Mesendoderm (in vitro differentiated cells): ENCODE measurements around the gene SLC12A7.

ENCODE experiments used
- DNase-seq: peaks from one replicate; pipeline ENCODE4 v3.0.0; 2013
- H2AK5ac ChIP-seq: 2 replicates; pipeline ENCODE4 v1.6.1; 2013; ENCODE audit warnings: low read length, inconsistent platforms
- H2BK120ac ChIP-seq: 2 replicates; pipeline ENCODE4 v1.6.1; 2013; ENCODE audit warnings: low read depth, mild to moderate bottlenecking, low read length, moderate library complexity, mixed read lengths
- H2BK15ac ChIP-seq: replicated peaks from 2 replicates; pipeline ENCODE4 v1.6.1; 2013; ENCODE audit warnings: low read depth, mild to moderate bottlenecking, moderate library complexity
- H2BK5ac ChIP-seq: 2 replicates; pipeline ENCODE4 v1.6.1; 2013; ENCODE audit warnings: low read length, inconsistent platforms
- H3K18ac ChIP-seq: 2 replicates; pipeline ENCODE4 v1.6.1; 2013; ENCODE audit warnings: mild to moderate bottlenecking, low read length, mixed read lengths
- H3K23ac ChIP-seq: one replicate; pipeline ENCODE4 v1.6.1; 2013; ENCODE audit warnings: low read length
- H3K27ac ChIP-seq: 2 replicates; pipeline ENCODE4 v1.5.1; 2013; ENCODE audit warnings: low read depth, mild to moderate bottlenecking, inconsistent platforms, low read length, moderate library complexity
- H3K27me3 ChIP-seq: 2 replicates; pipeline ENCODE4 v1.6.1; 2013; ENCODE audit warnings: low read length, control low read depth, mild to moderate bottlenecking, inconsistent platforms; ENCODE audit not compliant: insufficient read depth, poor library complexity
- H3K36me3 ChIP-seq: 2 replicates; pipeline ENCODE4 v1.6.1; 2013; ENCODE audit warnings: low read length, inconsistent platforms; ENCODE audit not compliant: control insufficient read depth, insufficient read depth
- H3K4ac ChIP-seq: one replicate; pipeline ENCODE4 v1.6.1; 2013; ENCODE audit warnings: low read depth, mild to moderate bottlenecking, low read length, moderate library complexity
- H3K4me1 ChIP-seq: 2 replicates; pipeline ENCODE4 v1.6.1; 2013; ENCODE audit warnings: low read depth, low read length, inconsistent platforms; ENCODE audit not compliant: control insufficient read depth
- H3K4me2 ChIP-seq: 2 replicates; pipeline ENCODE4 v1.6.1; 2013; ENCODE audit warnings: low read length
- H3K4me3 ChIP-seq: 2 replicates; pipeline ENCODE4 v1.5.1; 2013; ENCODE audit warnings: mild to moderate bottlenecking, low read length
- H3K56ac ChIP-seq: one replicate; pipeline ENCODE4 v1.6.1; 2013; ENCODE audit warnings: low read length
- H3K79me1 ChIP-seq: 2 replicates; pipeline ENCODE4 v1.6.1; 2013; ENCODE audit warnings: low read length, inconsistent platforms
- H3K79me2 ChIP-seq: 2 replicates; pipeline ENCODE4 v1.6.1; 2013; ENCODE audit warnings: mild to moderate bottlenecking, low read length; ENCODE audit not compliant: control insufficient read depth, insufficient read depth
- H3K9ac ChIP-seq: 2 replicates; pipeline ENCODE4 v1.6.1; 2013; ENCODE audit warnings: low read length, inconsistent platforms
- H4K5ac ChIP-seq: one replicate; pipeline ENCODE4 v1.6.1; 2013; ENCODE audit warnings: low read length
- H4K8ac ChIP-seq: one replicate; pipeline ENCODE4 v1.6.1; 2013; ENCODE audit warnings: low read depth, mild to moderate bottlenecking, control low read depth, low read length, moderate library complexity
- WGBS: extraction: QIAGEN DNeasy Blood & Tissue Kit; methylation state at CpG from one replicate; pipeline ENCODE4 v1.1.7; 2013; ENCODE audit warnings: low lambda C conversion rate, missing lambda C conversion rate; ENCODE audit not compliant: insufficient coverage; ENCODE audit errors: extremely low coverage; 5-methylcytosine and 5-hydroxymethylcytosine counted together

Gene SLC12A7

GRCh38 chr5:1037123-1037670 lies 74.7 kb downstream of the SLC12A7 start:
- DNase-seq: no peak
- Histone ChIP-seq H3K9ac (no peak overlapping the region), H3K4me1 (no peaks in the 10 kb centered on the region), H3K36me3 (no peaks in the 10 kb centered on the region), H2BK120ac (no peak overlapping the region), H3K79me1 (no peaks in the 10 kb centered on the region), H3K23ac (no peak overlapping the region), H2BK5ac (no peak overlapping the region), H3K4me2 (no peak overlapping the region), H3K27ac (no peak overlapping the region), H3K4me3 (no peak overlapping the region), H2BK15ac (no peak overlapping the region), H3K27me3 (no peaks in the 10 kb centered on the region), H2AK5ac (no peak overlapping the region), H3K4ac (no peak overlapping the region), H4K5ac (no peak overlapping the region), H3K18ac (no peak overlapping the region), H3K56ac (no peak overlapping the region), H4K8ac (no peak overlapping the region), H3K79me2 (no peaks in the 10 kb centered on the region)
- no CpG with 5 or more reads among the region's 16 CpGs for WGBS

GRCh38 chr5:1036504-1037122 lies 75.2 kb downstream of the SLC12A7 start:
- no peak for DNase-seq

GRCh38 chr5:1035421-1036405 lies 76.2 kb downstream of the SLC12A7 start:
- no peak overlapping the region for H3K4me2 ChIP-seq
- H3K4ac ChIP-seq: no peak overlapping the region
- WGBS: no CpG with 5 or more reads among the region's 25 CpGs
- H3K79me2 ChIP-seq: no peaks in the 10 kb centered on the region
- H3K4me3 ChIP-seq: no peak overlapping the region
- DNase-seq: no peak
- H3K18ac ChIP-seq: no peak overlapping the region
- H4K8ac ChIP-seq: no peak overlapping the region
- no peaks in the 10 kb centered on the region for H3K36me3 ChIP-seq
- H3K56ac ChIP-seq: no peak overlapping the region
- no peak overlapping the region for H2BK120ac ChIP-seq
- no peak overlapping the region for H2BK5ac ChIP-seq
- H3K27me3 ChIP-seq: no peaks in the 10 kb centered on the region
- no peaks in the 10 kb centered on the region for H3K4me1 ChIP-seq
- no peak overlapping the region for H3K27ac ChIP-seq
- no peaks in the 10 kb centered on the region for H3K79me1 ChIP-seq
- H4K5ac ChIP-seq: no peak overlapping the region
- no peak overlapping the region for H2AK5ac ChIP-seq
- H3K9ac ChIP-seq: no peak overlapping the region
- no peak overlapping the region for H2BK15ac ChIP-seq
- no peak overlapping the region for H3K23ac ChIP-seq

More at GRCh38 chr5:1036504-1037122, 75.2 kb downstream of the SLC12A7 start:
- Histone ChIP-seq H3K9ac (no peak overlapping the region), H3K4me1 (no peaks in the 10 kb centered on the region), H3K4me3 (no peak overlapping the region), H3K36me3 (no peaks in the 10 kb centered on the region), H3K27me3 (no peaks in the 10 kb centered on the region), H2AK5ac (no peak overlapping the region), H2BK5ac (no peak overlapping the region), H3K4me2 (no peak overlapping the region), H2BK15ac (no peak overlapping the region), H4K5ac (no peak overlapping the region), H3K23ac (no peak overlapping the region), H3K79me1 (no peaks in the 10 kb centered on the region), H2BK120ac (no peak overlapping the region), H3K79me2 (no peaks in the 10 kb centered on the region), H3K18ac (no peak overlapping the region), H3K27ac (no peak overlapping the region), H3K4ac (no peak overlapping the region), H3K56ac (no peak overlapping the region), H4K8ac (no peak overlapping the region)
- WGBS: no CpG with 5 or more reads among the region's 22 CpGs

GRCh38 chr5:1034986-1035385 lies 76.9 kb downstream of the SLC12A7 start:
- Histone ChIP-seq H3K4me1 (no peaks in the 10 kb centered on the region), H3K56ac (no peak overlapping the region), H3K79me1 (no peaks in the 10 kb centered on the region), H3K23ac (no peak overlapping the region), H4K8ac (no peak overlapping the region), H3K18ac (no peak overlapping the region), H3K27me3 (no peaks in the 10 kb centered on the region), H3K36me3 (no peaks in the 10 kb centered on the region), H3K4ac (no peak overlapping the region), H3K79me2 (no peaks in the 10 kb centered on the region), H4K5ac (no peak overlapping the region), H2BK5ac (no peak overlapping the region), H2BK120ac (no peak overlapping the region), H3K4me3 (no peak overlapping the region), H3K27ac (no peak overlapping the region), H2AK5ac (no peak overlapping the region), H3K4me2 (no peak overlapping the region), H3K9ac (no peak overlapping the region), H2BK15ac (no peak overlapping the region)
- no peak for DNase-seq
- 100% methylated on average over 2 of the region's 2 CpGs for WGBS

- Histone ChIP-seq H4K5ac (no peak overlapping the region), H2BK15ac (no peak overlapping the region), H4K8ac (no peak overlapping the region), H2BK5ac (no peak overlapping the region), H3K4me1 (no peaks in the 10 kb centered on the region), H3K9ac (no peak overlapping the region), H2AK5ac (no peak overlapping the region), H3K23ac (no peak overlapping the region), H3K4me2 (no peak overlapping the region), H3K56ac (no peak overlapping the region), H3K79me1 (no peaks in the 10 kb centered on the region), H3K27ac (no peak overlapping the region), H3K36me3 (no peaks in the 10 kb centered on the region), H2BK120ac (no peak overlapping the region), H3K27me3 (no peaks in the 10 kb centered on the region), H3K79me2 (no peaks in the 10 kb centered on the region), H3K4ac (no peak overlapping the region), H3K4me3 (no peak overlapping the region), H3K18ac (no peak overlapping the region)
- DNase-seq: no peak
- no CpG with 5 or more reads among the region's 17 CpGs for WGBS
Measured at GRCh38 chr5:1034421-1034905, 77.4 kb downstream of the SLC12A7 start.
